ENCODE results near the gene CPXM1.
A peak's percentile ranks its signal among the peaks of the same experiment; 100 is the strongest.

CPXM1 gene

DNA sequence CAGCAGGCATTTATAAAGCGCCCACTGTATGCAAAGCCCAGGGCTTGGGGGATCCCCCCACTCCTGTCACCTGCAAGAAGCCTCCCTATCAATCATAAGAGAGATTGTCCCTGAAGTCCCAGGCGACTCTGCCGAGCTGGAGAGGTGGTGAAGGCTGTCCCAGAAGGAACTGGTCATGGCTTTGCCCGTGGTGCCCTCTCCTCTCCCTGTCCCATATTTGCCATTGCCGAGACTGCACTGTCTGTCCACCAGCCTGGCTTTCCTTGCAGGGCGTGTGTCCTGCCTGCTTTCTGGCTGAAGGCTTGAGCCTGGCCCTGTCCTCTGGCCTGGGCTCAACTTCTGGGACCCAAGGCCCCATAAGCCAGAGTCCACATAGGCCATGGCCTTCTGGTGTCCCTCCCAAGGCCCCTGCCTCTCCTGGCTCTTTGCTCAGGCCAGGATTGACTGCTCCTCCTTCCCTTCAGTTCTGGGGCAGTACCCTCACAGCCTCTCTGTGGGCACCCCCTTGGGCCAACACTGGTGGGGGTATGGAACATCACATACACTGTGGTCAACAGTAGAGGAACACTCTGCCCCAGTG is 46.9 kb downstream of the CPXM1 start:
- DNase-seq (ENCODE audit: low read depth in 2 of 2), result no peak
- TF ChIP-seq CTCF (IDR thresholded peaks at IDR 0.05; ENCODE audit: low read depth, low read length), result no peak
- H3K4me3 ChIP-seq (replicated peaks in 1 of 2; ENCODE audit: low read depth in 2 of 2, low read length in 2 of 2), result no peak overlapping the region

GRCh38 chr20:2752567-2753460 is 47.6 kb downstream of the CPXM1 start:
- TF ChIP-seq CTCF (IDR thresholded peaks at IDR 0.05; ENCODE audit: low read depth, low read length), result peak; percentile 83
- DNase-seq (ENCODE audit: low read depth in 2 of 2), result peak; percentile 50 to 57
- H3K4me3 ChIP-seq (replicated peaks in 1 of 2; ENCODE audit: low read depth in 2 of 2, low read length in 2 of 2), result peak overlapping the region; percentile 37 to 42

GRCh38 chr20:2751878-2752566 is 48.4 kb downstream of the CPXM1 start:
- peak overlapping the region; percentile 37 to 42 for H3K4me3 ChIP-seq (replicated peaks in 1 of 2; ENCODE audit: low read depth in 2 of 2, low read length in 2 of 2)
- no peak for TF ChIP-seq CTCF (IDR thresholded peaks at IDR 0.05; ENCODE audit: low read depth, low read length)
- DNase-seq (ENCODE audit: low read depth in 2 of 2), result no peak

GRCh38 chr20:2751347-2751877 is 49.0 kb downstream of the CPXM1 start:
- H3K4me3 ChIP-seq (replicated peaks in 1 of 2; ENCODE audit: low read depth in 2 of 2, low read length in 2 of 2), result peak overlapping the region; percentile 32 to 33
- no peak for DNase-seq (ENCODE audit: low read depth in 2 of 2)
- TF ChIP-seq CTCF (IDR thresholded peaks at IDR 0.05; ENCODE audit: low read depth, low read length), result no peak

GRCh38 chr20:2750491-2751251 is 49.8 kb downstream of the CPXM1 start:
- H3K4me3 ChIP-seq (replicated peaks in 1 of 2; ENCODE audit: low read depth in 2 of 2, low read length in 2 of 2), result peak overlapping the region in 1 of 2 donors; percentile 1
- no peak for TF ChIP-seq CTCF (IDR thresholded peaks at IDR 0.05; ENCODE audit: low read depth, low read length)
- DNase-seq (ENCODE audit: low read depth in 2 of 2), result peak; percentile 52 to 57

- no peak for TF ChIP-seq CTCF (IDR thresholded peaks at IDR 0.05; ENCODE audit: low read depth, low read length)
- DNase-seq (ENCODE audit: low read depth in 2 of 2), result no peak
- no peak overlapping the region for H3K4me3 ChIP-seq (replicated peaks in 1 of 2; ENCODE audit: low read depth in 2 of 2, low read length in 2 of 2)
Observed at GRCh38 chr20:2749951-2750490, 50.4 kb downstream of the CPXM1 start.

Data from cardiac fibroblast (primary cell).